HG02981 (cell line): Measurements from ENCODE around the gene RERE.
A peak's percentile ranks its signal among the peaks of the same experiment; 100 is the strongest.

ENCODE experiments used
- ATAC-seq: cut with Tn5 transposase; IDR thresholded peaks from one replicate; pipeline ENCODE4 v1.9.1; 2021; ENCODE audit warnings: mild to moderate bottlenecking, moderate library complexity; ENCODE audit not compliant: unreplicated experiment

The RERE gene

GRCh38 chr1:8554956-8555534 is 262.4 kb downstream of the RERE start:
- ATAC-seq: no peak

GRCh38 chr1:8552820-8553397 is 264.5 kb downstream of the RERE start:
- no peak for ATAC-seq

GRCh38 chr1:8551613-8552489 is 265.6 kb downstream of the RERE start:
- ATAC-seq: no peak

- no peak for ATAC-seq
Observed at GRCh38 chr1:8551057-8551456, 266.4 kb downstream of the RERE start.

GRCh38 chr1:8547791-8548190 is 269.6 kb downstream of the RERE start:
- ATAC-seq: no peak

GRCh38 chr1:8545078-8545477 is 272.4 kb downstream of the RERE start:
- ATAC-seq: no peak

- ATAC-seq: no peak
Observed at GRCh38 chr1:8544644-8545043, 272.8 kb downstream of the RERE start.

GRCh38 chr1:8543965-8544364 is 273.5 kb downstream of the RERE start:
- no peak for ATAC-seq

- ATAC-seq: no peak
Observed at GRCh38 chr1:8541961-8542521, 275.4 kb downstream of the RERE start.

GRCh38 chr1:8540971-8541370 is 276.5 kb downstream of the RERE start:
- no peak for ATAC-seq

GRCh38 chr1:8540261-8540941 is 277.0 kb downstream of the RERE start:
- ATAC-seq: no peak

GRCh38 chr1:8539683-8540082 is 277.8 kb downstream of the RERE start:
- no peak for ATAC-seq

- ATAC-seq: no peak
Observed at GRCh38 chr1:8538502-8538901, 278.9 kb downstream of the RERE start.

GRCh38 chr1:8537991-8538390 is 279.4 kb downstream of the RERE start:
- ATAC-seq: no peak

- no peak for ATAC-seq
Observed at GRCh38 chr1:8536515-8536914, 280.9 kb downstream of the RERE start.

GRCh38 chr1:8533907-8534306 is 283.5 kb downstream of the RERE start:
- ATAC-seq: no peak

- ATAC-seq: peak; percentile 72
Observed at GRCh38 chr1:8533124-8533523, 284.3 kb downstream of the RERE start.

GRCh38 chr1:8529901-8530300 is 287.5 kb downstream of the RERE start:
- no peak for ATAC-seq

GRCh38 chr1:8527941-8528340 is 289.5 kb downstream of the RERE start:
- no peak for ATAC-seq

GRCh38 chr1:8525558-8526275 is 291.7 kb downstream of the RERE start:
- peak; percentile 64 for ATAC-seq

GRCh38 chr1:8525216-8525557 is 292.3 kb downstream of the RERE start:
- ATAC-seq: no peak
